B cell (primary cell): ENCODE results near the gene RAB5B. TPM values are rescaled to one million over a fixed set of nuclear protein-coding genes. Genes with fewer than 3 reads are reported as not detected.
A peak's percentile ranks its signal among the peaks of the same experiment; 100 is the strongest.

ENCODE experiments used
- ATAC-seq: fragments of 200-7000 bp; cut with Tn5 transposase; one replicate; pipeline ENCODE4 v1.10.0; 2021; ENCODE audit warnings: low read depth, mild to moderate bottlenecking, moderate number of reproducible peaks, moderate library complexity
- CTCF ChIA-PET: fragments of 350-600 bp; sonication (Branson Sonifier 250); formaldehyde crosslinking; loops from one replicate; lab custom pipeline; 2021; ENCODE audit warnings: antibody characterized with exemption, inconsistent platforms; lab: Charles Lee
- POLR2A ChIA-PET: fragments of 350-600 bp; sonication (Branson Sonifier 250); formaldehyde crosslinking; loops from one replicate; lab custom pipeline; 2021; ENCODE audit warnings: antibody characterized with exemption; lab: Charles Lee
- DNase-seq: peaks from one replicate; pipeline ENCODE4 v3.0.0; 2013
- H2AFZ ChIP-seq: 2 replicates; pipeline ENCODE4 v1.6.1; 2012; ENCODE audit warnings: mild to moderate bottlenecking, low read depth, low read length; ENCODE audit not compliant: insufficient read depth, poor library complexity, severe bottlenecking
- H3K27ac ChIP-seq, 2 donors: 1 replicate in 1 of 2; 2 replicates in 1 of 2; pipeline ENCODE4 v1.5.1; 2012 to 2013; ENCODE audit warnings: low read length in 2 of 2, mild to moderate bottlenecking in 2 of 2, moderate library complexity in 1 of 2
- H3K27me3 ChIP-seq, 4 experiments: fragments of 200-600 bp in 1 of 4; sonication (generic) in 1 of 4; replicated peaks in 1 of 4; 1 replicate in 2 of 4; 2 replicates in 2 of 4; pipeline versions ENCODE4 v1.6.1 to v1.7.0; 2013 to 2016; ENCODE audit warnings: low read length in 3 of 4, mild to moderate bottlenecking in 2 of 4, mixed read lengths in 1 of 4, moderate library complexity in 1 of 4; ENCODE audit not compliant: insufficient read depth in 4 of 4, control insufficient read depth in 3 of 4; ENCODE audit errors: control extremely low read depth in 1 of 4
- H3K36me3 ChIP-seq, 2 experiments: replicated peaks in 1 of 2; 1 replicate in 1 of 2; 2 replicates in 1 of 2; pipeline versions ENCODE4 v1.6.1 to v1.7.1; 2013; ENCODE audit warnings: low read length in 1 of 2; ENCODE audit not compliant: insufficient read depth in 2 of 2, control insufficient read depth in 1 of 2; ENCODE audit errors: control extremely low read depth in 1 of 2, extremely low read depth in 1 of 2
- H3K4me1 ChIP-seq, 2 donors: fragments of 200-600 bp in 1 of 2; sonication (generic) in 1 of 2; 1 replicate in 1 of 2; 2 replicates in 1 of 2; pipeline versions ENCODE4 v1.5.1 to v1.6.1; 2013 to 2017; ENCODE audit warnings: low read length in 2 of 2; ENCODE audit not compliant: control insufficient read depth in 2 of 2, insufficient read depth in 2 of 2
- H3K4me2 ChIP-seq: replicated peaks from 2 replicates; pipeline ENCODE3; 2012; ENCODE audit warnings: mild to moderate bottlenecking, low read depth, low read length; ENCODE audit not compliant: poor library complexity, severe bottlenecking
- H3K4me3 ChIP-seq, 5 experiments: fragments of 200-600 bp in 1 of 5; sonication (generic) in 1 of 5; 1 replicate in 3 of 5; 2 replicates in 2 of 5; pipeline versions ENCODE4 v1.5.1 to v1.7.0; 2011 to 2016; ENCODE audit warnings: low read length in 4 of 5, mild to moderate bottlenecking in 4 of 5, low read depth in 2 of 5, control low read depth in 1 of 5, moderate library complexity in 1 of 5; ENCODE audit not compliant: insufficient read depth in 1 of 5; ENCODE audit errors: control extremely low read depth in 1 of 5, extremely low read depth in 1 of 5
- H3K79me2 ChIP-seq: fragments of 200-600 bp; sonication (generic); one replicate; pipeline ENCODE4 v1.6.0; 2016; ENCODE audit warnings: low read length; ENCODE audit not compliant: control insufficient read depth, insufficient read depth
- H3K9ac ChIP-seq: fragments of 200-600 bp; sonication (generic); 2 replicates; pipeline ENCODE4 v1.6.1; 2017; ENCODE audit warnings: mild to moderate bottlenecking, low read length, moderate library complexity
- H3K9me3 ChIP-seq, 3 donors: one replicate each; pipeline versions ENCODE4 v1.6.1 to v1.7.1; 2013; ENCODE audit warnings: low read length in 2 of 3; ENCODE audit not compliant: control insufficient read depth in 2 of 3, insufficient read depth in 1 of 3; ENCODE audit errors: control extremely low read depth in 1 of 3
- H4K20me1 ChIP-seq: 2 replicates; pipeline ENCODE4 v1.6.0; 2012; ENCODE audit warnings: mild to moderate bottlenecking, low read length; ENCODE audit not compliant: insufficient read depth, control insufficient read depth, poor library complexity, severe bottlenecking
- H3K27ac Mint-ChIP-seq: one replicate; pipeline ENCODE4 v1.8.0; 2021; ENCODE audit warnings: mixed read lengths
- H3K27me3 Mint-ChIP-seq: one replicate; pipeline ENCODE4 v1.8.0; 2021; ENCODE audit warnings: mixed read lengths
- H3K4me1 Mint-ChIP-seq: one replicate; pipeline ENCODE4 v1.8.0; 2021; ENCODE audit warnings: mixed read lengths
- H3K4me3 Mint-ChIP-seq: one replicate; pipeline ENCODE4 v1.8.0; 2021; ENCODE audit warnings: mixed read lengths
- H3K9me3 Mint-ChIP-seq: one replicate; pipeline ENCODE4 v1.8.0; 2022; ENCODE audit warnings: mixed read lengths; ENCODE audit not compliant: insufficient read depth
- EZH2 ChIP-seq: IDR thresholded peaks from 2 replicates; pipeline ENCODE4 v1.6.1; 2012; ENCODE audit warnings: borderline replicate concordance, low read depth, mild to moderate bottlenecking, moderate library complexity, low read length; ENCODE audit not compliant: insufficient read depth, poor library complexity, severe bottlenecking
- WGBS: methylation state at CpG from one replicate; pipeline ENCODE4 v1.1.5; 2013; ENCODE audit warnings: missing lambda C conversion rate; ENCODE audit not compliant: insufficient coverage; 5-methylcytosine and 5-hydroxymethylcytosine counted together
- intact Hi-C: fragments of 100-400 bp; cut with micrococcal nuclease; formaldehyde crosslinking; loops from one replicate; pipeline ENCODE4 v1.10.0; 2022
- polyA minus RNA-seq: library from RNA; depleted of rRNA, polyadenylated mRNA; stranded (reverse); fragments of >200 nt; gene quantifications from 2 replicates; pipeline ENCODE4 v1.2.3, GENCODE V29; 2012
- polyA plus RNA-seq: library from polyadenylated mRNA; depleted of rRNA; stranded (reverse); fragments of >200 nt; gene quantifications from 2 replicates; pipeline ENCODE4 v1.2.3, GENCODE V29; 2012
- total RNA-seq, 2 donors: library from RNA; stranded (reverse); fragments of 120-200 nt in 1 of 2; gene quantifications; 1 replicate in 1 of 2; 2 replicates in 1 of 2; pipeline versions ENCODE4 v1.2.3 to v1.2.4, GENCODE V29; 2013 to 2022
- TF ChIP-seq, protein P1 (sequence below): fragments of 200-600 bp; IDR thresholded peaks from one replicate; pipeline ENCODE4 v1.8.0; 2022; ENCODE audit warnings: antibody characterized with exemption, mild to moderate bottlenecking

Gene RAB5B, protein sequence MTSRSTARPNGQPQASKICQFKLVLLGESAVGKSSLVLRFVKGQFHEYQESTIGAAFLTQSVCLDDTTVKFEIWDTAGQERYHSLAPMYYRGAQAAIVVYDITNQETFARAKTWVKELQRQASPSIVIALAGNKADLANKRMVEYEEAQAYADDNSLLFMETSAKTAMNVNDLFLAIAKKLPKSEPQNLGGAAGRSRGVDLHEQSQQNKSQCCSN
- total RNA-seq, result 96.1 and 111 TPM in 2 replicates
- 50.4 TPM for total RNA-seq (2013)
- 34.9 and 42.1 TPM in 2 replicates for polyA plus RNA-seq
- 33.3 and 40.6 TPM in 2 replicates for polyA minus RNA-seq

DNA sequence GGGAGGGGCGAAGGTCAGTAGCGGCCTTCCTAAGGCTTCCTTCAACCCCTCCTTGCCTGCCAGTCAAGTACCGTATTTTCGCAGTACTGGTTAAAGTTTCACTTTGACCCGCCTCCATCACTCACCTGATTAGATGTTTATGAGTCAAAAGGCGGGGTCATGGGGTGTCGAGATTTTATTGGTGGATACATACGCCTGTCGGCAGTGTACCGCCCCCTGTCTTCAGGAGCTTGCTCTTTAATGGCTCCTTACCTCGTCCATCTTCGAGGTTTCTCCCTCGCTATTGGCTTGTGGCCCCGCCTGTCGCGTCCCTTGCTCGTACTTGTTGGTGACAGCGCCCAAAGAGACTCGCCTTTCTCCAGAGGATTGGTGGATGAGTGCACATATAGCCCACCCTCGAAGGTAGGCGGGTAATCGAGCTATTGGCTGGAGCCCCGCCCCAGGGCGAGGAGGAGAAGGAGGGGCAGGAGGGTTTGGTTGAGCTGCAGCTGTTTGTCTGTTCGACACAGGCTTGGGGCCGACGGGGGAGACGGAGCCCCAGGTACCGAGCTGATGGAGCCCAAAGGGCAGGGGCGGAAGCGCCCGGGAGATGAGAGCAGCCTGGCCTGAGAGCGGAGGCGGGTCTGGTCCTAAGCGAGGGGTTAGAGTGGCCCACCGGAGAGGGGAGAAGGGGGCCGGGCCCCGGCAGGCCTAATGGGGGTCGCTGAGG lies at the start of gene RAB5B:
RAB5B (plus strand) TSS at position 480 of the 709 bp plus-strand sequence. CDS start 12,883 bp downstream, outside the sequence.
- TF ChIP-seq EZH2, result no peak
- TF ChIP-seq, protein P1, sequence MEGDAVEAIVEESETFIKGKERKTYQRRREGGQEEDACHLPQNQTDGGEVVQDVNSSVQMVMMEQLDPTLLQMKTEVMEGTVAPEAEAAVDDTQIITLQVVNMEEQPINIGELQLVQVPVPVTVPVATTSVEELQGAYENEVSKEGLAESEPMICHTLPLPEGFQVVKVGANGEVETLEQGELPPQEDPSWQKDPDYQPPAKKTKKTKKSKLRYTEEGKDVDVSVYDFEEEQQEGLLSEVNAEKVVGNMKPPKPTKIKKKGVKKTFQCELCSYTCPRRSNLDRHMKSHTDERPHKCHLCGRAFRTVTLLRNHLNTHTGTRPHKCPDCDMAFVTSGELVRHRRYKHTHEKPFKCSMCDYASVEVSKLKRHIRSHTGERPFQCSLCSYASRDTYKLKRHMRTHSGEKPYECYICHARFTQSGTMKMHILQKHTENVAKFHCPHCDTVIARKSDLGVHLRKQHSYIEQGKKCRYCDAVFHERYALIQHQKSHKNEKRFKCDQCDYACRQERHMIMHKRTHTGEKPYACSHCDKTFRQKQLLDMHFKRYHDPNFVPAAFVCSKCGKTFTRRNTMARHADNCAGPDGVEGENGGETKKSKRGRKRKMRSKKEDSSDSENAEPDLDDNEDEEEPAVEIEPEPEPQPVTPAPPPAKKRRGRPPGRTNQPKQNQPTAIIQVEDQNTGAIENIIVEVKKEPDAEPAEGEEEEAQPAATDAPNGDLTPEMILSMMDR, result no peak
- peak; percentile 99 for DNase-seq
- ChIA-PET POLR2A (interaction anchor here (0.5 to 1.8 kb wide), 23 partner anchors 9 to 1475 kb away, joined by 3 to 11 read pairs (median 4); partner anchors contain the start of genes BAZ2A, BLOC1S1, ORMDL2 and PA2G4), CTCF (interaction anchor here (0.5 to 3.3 kb wide), 15 partner anchors 9 to 663 kb away, joined by 3 to 33 read pairs (median 4); partner anchors contain the start of genes DNAJC14, SUOX and ZC3H10)
- Mint-ChIP-seq H3K27ac (no peak within 1 kb of the TSS), H3K27me3 (no peaks in the 10 kb centered on the region), H3K4me1 (peaks cover 13% of the 10 kb centered on the region), H3K9me3 (no peaks in the 10 kb centered on the region), H3K4me3 (no peak within 1 kb of the TSS)
- H4K20me1 ChIP-seq, result peaks cover 22% of the 10 kb centered on the region
- H3K79me2 ChIP-seq, result peaks cover 51% of the 10 kb centered on the region
- WGBS, result 0% methylated on average over 32 of the region's 39 CpGs
- H3K4me2 ChIP-seq, result peak within 1 kb of the TSS; percentile 89
- H3K27me3 ChIP-seq, result no peaks in the 10 kb centered on the region
- intact Hi-C loops, result loop anchor here (1.0 to 5.0 kb wide), 12 partner anchors 7 to 664 kb away; partner anchors contain the start of genes BLOC1S1, CDK2, DNAJC14 and ORMDL2
- H3K27ac ChIP-seq, result peak within 1 kb of the TSS; percentile 85 to 96
- H3K4me3 ChIP-seq, result peak within 1 kb of the TSS; percentile 77 to 99 (median 90)
- H3K9me3 ChIP-seq, result no peaks in the 10 kb centered on the region
- H2AFZ ChIP-seq, result peak within 1 kb of the TSS; percentile 90
- H3K36me3 ChIP-seq, result no peaks in the 10 kb centered on the region
- H3K9ac ChIP-seq, result peak within 1 kb of the TSS; percentile 95
- peaks cover 17% of the 10 kb centered on the region in 2 donors for H3K4me1 ChIP-seq
- ATAC-seq, result peak; percentile 87
